Lung (tissue), 12 donors: Measurements from ENCODE around the gene PGD. TPM values are rescaled to one million over a fixed set of nuclear protein-coding genes. Genes with fewer than 3 reads are reported as not detected.

Source experiments
- ATAC-seq: fragments of 200-7000 bp; cut with Tn5 transposase; one replicate; pipeline ENCODE4 v1.9.1; 2020; ENCODE audit warnings: moderate number of reproducible peaks; ENCODE audit not compliant: insufficient read depth, low FRiP score
- DNase-seq, 3 donors: peaks; one replicate each; pipeline ENCODE4 v3.0.0-alpha.2; 2013 to 2017
- H3K27ac ChIP-seq, 2 donors: one replicate each; pipeline ENCODE4 v1.5.1; 2013; ENCODE audit warnings: mild to moderate bottlenecking in 2 of 2, moderate library complexity in 2 of 2, control low read depth in 1 of 2, inconsistent platforms in 1 of 2, low read depth in 1 of 2, low read length in 1 of 2
- H3K27me3 ChIP-seq, 3 donors: one replicate each; pipeline ENCODE4 v1.5.1; 2013; ENCODE audit warnings: low read length in 2 of 3; ENCODE audit not compliant: control insufficient read depth in 3 of 3, insufficient read depth in 3 of 3
- H3K36me3 ChIP-seq, 4 donors: one replicate each; pipeline ENCODE4 v1.5.1; 2013; ENCODE audit warnings: low read length in 4 of 4, mild to moderate bottlenecking in 1 of 4, moderate library complexity in 1 of 4; ENCODE audit not compliant: control insufficient read depth in 4 of 4, insufficient read depth in 4 of 4
- H3K4me1 ChIP-seq, 5 donors: one replicate each; pipeline ENCODE4 v1.5.1; 2013; ENCODE audit warnings: low read length in 5 of 5, mild to moderate bottlenecking in 2 of 5, moderate library complexity in 1 of 5; ENCODE audit not compliant: control insufficient read depth in 5 of 5, insufficient read depth in 5 of 5
- H3K4me3 ChIP-seq: one replicate; pipeline ENCODE4 v1.5.1; 2013; ENCODE audit warnings: mild to moderate bottlenecking, control low read depth, moderate library complexity
- H3K9ac ChIP-seq, 2 donors: one replicate each; pipeline ENCODE4 v1.5.1; 2013; ENCODE audit warnings: low read length in 2 of 2, control low read depth in 1 of 2; ENCODE audit not compliant: insufficient read depth in 1 of 2
- H3K9me3 ChIP-seq, 4 donors: one replicate each; pipeline ENCODE4 v1.5.1; 2013; ENCODE audit warnings: low read length in 3 of 4, mild to moderate bottlenecking in 1 of 4, moderate library complexity in 1 of 4; ENCODE audit not compliant: control insufficient read depth in 4 of 4, insufficient read depth in 3 of 4
- WGBS, 2 donors: extraction: QIAGEN DNeasy Blood & Tissue Kit; methylation state at CpG; one replicate each; pipeline ENCODE4 v1.1.7; 2013; 5-methylcytosine and 5-hydroxymethylcytosine counted together
- polyA plus RNA-seq, 2 donors: library from polyadenylated mRNA; stranded (reverse); fragments of 200-250 nt; gene quantifications; one replicate each; pipeline ENCODE4 v1.2.1, GENCODE V29; 2013
- total RNA-seq, 2 donors: library from RNA; depleted of rRNA in 1 of 2; stranded (reverse); fragments of >200 nt in 1 of 2; gene quantifications; one replicate each; pipeline ENCODE4 v1.2.1, GENCODE V29; 2014 to 2021
- TF ChIP-seq, protein P1 (sequence below): IDR thresholded peaks from 2 replicates; pipeline ENCODE4 v1.5.1; 2012; ENCODE audit warnings: mild to moderate bottlenecking; ENCODE audit errors: control extremely low read depth, extremely low read depth
- donor health status: control.
- donor health status: control.
- donor health status: Bipolar disorder and iron deficiency.
- donor health status: healthy.
- donor health status: DM: yes; HTN: yes; CAD: no.

PGD gene
- total and polyA plus RNA-seq, 4 donors, result 47.8 to 421 (median 164) TPM

DNA sequence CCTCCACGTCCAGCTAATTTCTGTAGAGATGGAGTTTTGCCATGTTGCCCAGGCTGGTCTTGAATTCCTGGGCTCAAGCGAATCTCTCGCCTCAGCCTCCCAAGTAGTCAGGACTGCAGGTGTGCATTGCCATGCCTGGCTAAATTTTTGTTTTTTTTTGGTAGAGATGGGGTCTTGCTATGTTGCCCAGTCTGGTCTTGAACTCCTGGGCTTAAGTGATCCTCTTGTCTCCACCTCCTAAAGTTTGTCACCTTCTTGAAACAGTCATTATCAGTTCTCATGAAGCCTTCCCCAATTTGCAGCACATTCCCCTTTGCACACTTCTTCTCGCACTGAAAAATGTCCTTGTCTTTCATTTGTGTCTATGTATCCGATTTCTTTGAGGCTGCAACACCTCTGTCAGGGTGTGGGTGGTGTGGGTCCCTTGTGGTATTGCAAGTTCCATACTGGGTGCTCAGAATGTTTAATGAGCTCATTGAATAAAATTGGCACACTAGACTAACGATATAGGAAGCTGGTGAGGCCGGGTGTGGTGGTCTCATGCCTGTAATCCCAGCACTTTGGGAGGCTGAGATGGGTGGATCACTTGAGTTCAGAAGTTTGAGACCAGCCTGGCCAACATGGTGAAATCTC is 48.0 kb downstream of the PGD start:
- H3K27me3 ChIP-seq, result no peaks in the 10 kb centered on the region
- peaks cover 0 to 3% (median 0%) of the 10 kb centered on the region in 4 donors for H3K9me3 ChIP-seq
- TF ChIP-seq, protein P1, sequence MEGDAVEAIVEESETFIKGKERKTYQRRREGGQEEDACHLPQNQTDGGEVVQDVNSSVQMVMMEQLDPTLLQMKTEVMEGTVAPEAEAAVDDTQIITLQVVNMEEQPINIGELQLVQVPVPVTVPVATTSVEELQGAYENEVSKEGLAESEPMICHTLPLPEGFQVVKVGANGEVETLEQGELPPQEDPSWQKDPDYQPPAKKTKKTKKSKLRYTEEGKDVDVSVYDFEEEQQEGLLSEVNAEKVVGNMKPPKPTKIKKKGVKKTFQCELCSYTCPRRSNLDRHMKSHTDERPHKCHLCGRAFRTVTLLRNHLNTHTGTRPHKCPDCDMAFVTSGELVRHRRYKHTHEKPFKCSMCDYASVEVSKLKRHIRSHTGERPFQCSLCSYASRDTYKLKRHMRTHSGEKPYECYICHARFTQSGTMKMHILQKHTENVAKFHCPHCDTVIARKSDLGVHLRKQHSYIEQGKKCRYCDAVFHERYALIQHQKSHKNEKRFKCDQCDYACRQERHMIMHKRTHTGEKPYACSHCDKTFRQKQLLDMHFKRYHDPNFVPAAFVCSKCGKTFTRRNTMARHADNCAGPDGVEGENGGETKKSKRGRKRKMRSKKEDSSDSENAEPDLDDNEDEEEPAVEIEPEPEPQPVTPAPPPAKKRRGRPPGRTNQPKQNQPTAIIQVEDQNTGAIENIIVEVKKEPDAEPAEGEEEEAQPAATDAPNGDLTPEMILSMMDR, result no peak
- ATAC-seq, result no peak
- peaks cover 0 to 18% (median 0%) of the 10 kb centered on the region in 5 donors for H3K4me1 ChIP-seq
- no peak overlapping the region for H3K4me3 ChIP-seq
- no peak overlapping the region for H3K27ac ChIP-seq
- no peaks in the 10 kb centered on the region for H3K36me3 ChIP-seq
- WGBS, 2 donors, result 97% methylated on average over 7 of the region's 7 CpGs
- DNase-seq, result no peak
- H3K9ac ChIP-seq, result no peak overlapping the region

DNA sequence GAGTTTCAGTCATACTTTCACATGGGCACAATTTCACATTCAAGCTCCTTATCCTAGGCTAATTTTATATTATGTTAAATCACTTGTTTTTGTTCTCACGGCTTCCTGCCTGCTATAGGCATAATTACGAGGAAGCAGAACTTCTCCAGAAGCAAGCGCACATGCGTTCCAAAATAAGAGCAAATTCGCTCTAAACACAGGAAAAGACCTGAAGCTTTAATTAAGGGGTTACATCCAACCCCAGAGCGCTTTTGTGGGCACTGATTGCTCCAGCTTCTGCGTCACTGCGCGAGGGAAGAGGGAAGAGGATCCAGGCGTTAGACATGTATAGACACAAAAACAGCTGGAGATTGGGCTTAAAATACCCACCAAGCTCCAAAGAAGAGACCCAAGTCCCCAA is 50.9 kb downstream of the PGD start, which contains the start of gene CORT:
TSS of gene CORT (plus strand) at position 281 of the 400 bp plus-strand sequence. CDS start 193 bp downstream, outside the sequence.
- TF ChIP-seq, protein P1, result no peak
- H3K4me1 ChIP-seq, result peaks cover 0 to 18% (median 0%) of the 10 kb centered on the region in 5 donors
- no peak for ATAC-seq
- no peak for DNase-seq
- no peaks in the 10 kb centered on the region for H3K27me3 ChIP-seq
- H3K36me3 ChIP-seq, result no peaks in the 10 kb centered on the region
- H3K9ac ChIP-seq, result no peak within 1 kb of the TSS
- peaks cover 0 to 3% (median 0%) of the 10 kb centered on the region in 4 donors for H3K9me3 ChIP-seq
- H3K4me3 ChIP-seq, result no peak within 1 kb of the TSS
- H3K27ac ChIP-seq, result no peak within 1 kb of the TSS
- 76 to 92% methylated on average over 10 of the region's 10 CpGs for WGBS, 2 donors

DNA sequence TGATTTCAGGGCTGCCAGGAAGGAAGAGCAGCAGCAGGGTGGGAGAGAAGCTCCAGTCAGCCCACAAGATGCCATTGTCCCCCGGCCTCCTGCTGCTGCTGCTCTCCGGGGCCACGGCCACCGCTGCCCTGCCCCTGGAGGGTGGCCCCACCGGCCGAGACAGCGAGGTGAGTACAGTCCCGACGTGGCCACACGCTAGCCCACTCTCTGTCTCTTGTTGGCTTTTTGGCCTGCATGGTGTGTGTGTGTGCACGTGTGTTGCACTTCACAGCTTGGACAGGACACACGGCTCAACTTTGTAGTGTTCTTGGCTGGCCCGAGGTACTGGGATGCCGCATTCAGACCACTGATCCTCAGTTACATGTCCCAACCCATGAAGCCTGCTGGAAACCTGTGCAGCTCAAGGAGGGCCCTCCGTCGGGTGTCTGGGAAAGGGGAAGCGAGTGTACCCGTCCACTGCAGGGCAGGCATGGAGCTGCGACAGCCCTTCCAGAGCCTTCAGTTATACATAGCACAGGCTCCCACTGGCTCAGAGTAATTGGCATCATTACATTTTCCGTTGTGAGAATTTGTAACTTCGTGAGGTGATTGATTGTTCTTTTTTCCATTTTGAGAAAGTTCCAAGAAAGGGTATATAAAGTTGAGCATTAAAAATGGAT is 51.4 kb downstream of the PGD start:
- 87 to 90% methylated on average over 21 of the region's 21 CpGs for WGBS, 2 donors
- Histone ChIP-seq H3K36me3 (no peaks in the 10 kb centered on the region), H3K9ac (no peak overlapping the region), H3K27ac (no peak overlapping the region), H3K9me3 (peaks cover 0 to 3% (median 0%) of the 10 kb centered on the region in 4 donors), H3K27me3 (no peaks in the 10 kb centered on the region), H3K4me3 (no peak overlapping the region), H3K4me1 (peaks cover 0 to 18% (median 0%) of the 10 kb centered on the region in 5 donors)
- ATAC-seq, result no peak
- TF ChIP-seq, protein P1, result no peak
- DNase-seq, result no peak
